ENCODE data around the gene GOLGA6L9.
"Not testable (repeated sequence)": the region's sequence is repeated elsewhere in the genome, so short reads cannot be mapped to it uniquely, and the experiment has no call there.

- TF ChIP-seq POLR2AphosphoS5 (IDR thresholded peaks at IDR 0.05; ENCODE audit: low read depth, low read length); CTCF (IDR thresholded peaks at IDR 0.05); SIN3A (IDR thresholded peaks at IDR 0.05; ENCODE audit: borderline replicate concordance, insufficient read depth, low read depth, low read length); REST (IDR thresholded peaks at IDR 0.05; ENCODE audit: insufficient read depth in 1 of 2, low read depth in 2 of 2, low read length in 1 of 2); TCF7L2 (IDR thresholded peaks at IDR 0.05; ENCODE audit: low read depth, low read length): not testable (repeated sequence)
These were observed 27.3 kb upstream of the GOLGA6L9 start for GRCh38 chr15:82402341-82402740.

Data from Panc1 (cell line).